Calu3 (cell line): ENCODE data around the gene NBPF15. TPM values are rescaled to one million over a fixed set of nuclear protein-coding genes. Genes with fewer than 3 reads are reported as not detected.

Source experiments
- total RNA-seq: library from RNA; stranded (reverse); gene quantifications from 2 replicates; pipeline ENCODE4 v1.2.3, GENCODE V29; 2022

The NBPF15 gene
- total RNA-seq, 1 experiment from 2014 or later: 53.8 TPM

Other genes starting within 250 kb of the NBPF15 start
- gene PPIAL4E, start 88.0 kb downstream of the NBPF15 start, total RNA-seq: not detected in 2 replicates
- not detected in 2 replicates for gene PPIAL4F, start 131.2 kb upstream of the NBPF15 start, total RNA-seq